A549 (cell line): ENCODE measurements around the gene ABHD3.

Source experiments
- CTCF ChIP-seq: fragments of >200 bp; sonication (Bioruptor Twin); formaldehyde crosslinking; IDR thresholded peaks from 3 replicates; pipeline ENCODE4 v1.5.1; 2016
- POLR2A ChIP-seq: IDR thresholded peaks from 2 replicates; pipeline ENCODE4 v1.6.1; 2012; ENCODE audit warnings: mild to moderate bottlenecking, low read length

GRCh38 chr18:21669736-21670285, 34.8 kb downstream of the ABHD3 start:
- TF ChIP-seq POLR2A = no peak
- TF ChIP-seq CTCF = no peak
